ENCODE data around the gene PI4KA.
"Not testable (repeated sequence)": the region's sequence is repeated elsewhere in the genome, so short reads cannot be mapped to it uniquely, and the experiment has no call there.

The PI4KA gene

DNA sequence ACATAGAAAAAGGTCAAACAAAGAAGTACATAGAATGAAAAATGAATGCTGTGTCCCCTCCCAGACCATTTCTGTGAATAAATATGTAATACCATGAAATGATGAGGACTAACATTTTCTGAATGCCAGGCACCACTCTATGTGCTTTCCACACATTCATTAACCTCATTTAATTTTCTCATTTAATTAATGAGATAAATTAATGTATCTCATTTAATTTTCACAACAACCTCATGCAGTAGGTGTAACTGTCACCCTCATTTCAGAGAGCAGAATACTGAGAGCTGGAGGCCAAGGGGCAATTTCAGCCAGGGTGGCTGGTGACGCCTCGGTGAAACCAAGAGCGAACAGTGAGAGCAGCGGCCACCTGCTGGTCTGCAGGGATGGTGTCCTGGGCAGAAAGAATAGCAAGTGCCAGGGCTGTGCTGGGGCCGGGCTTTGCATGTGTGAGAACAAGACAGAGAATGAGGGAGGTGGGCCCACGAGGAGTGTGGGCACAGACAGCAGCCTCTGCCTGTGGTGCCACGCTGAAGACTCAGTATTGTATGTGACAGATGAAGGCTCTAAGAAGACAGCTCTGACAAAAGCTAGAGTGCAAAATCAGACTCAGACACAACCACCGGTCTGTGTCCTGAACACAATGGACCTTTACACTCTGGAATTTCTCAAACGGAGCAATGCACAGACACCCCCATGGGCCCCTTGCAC lies 86.5 kb downstream of the PI4KA start:
- no peak for DNase-seq

DNA sequence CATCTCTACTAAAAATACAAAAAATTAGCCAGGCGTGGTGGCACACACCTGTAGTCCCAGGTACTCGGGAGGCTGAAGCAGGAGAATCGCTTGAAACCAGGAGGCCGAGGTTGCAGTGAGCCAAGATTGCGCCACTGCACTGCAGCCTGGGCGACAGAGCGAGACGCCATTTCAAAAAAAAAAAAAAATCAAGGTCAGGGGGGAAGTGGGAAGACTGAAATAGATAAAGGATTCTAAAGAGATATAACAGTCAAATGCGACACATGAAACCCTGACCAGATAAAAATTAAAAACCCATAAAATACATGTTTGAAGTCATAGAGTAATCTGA lies 89.2 kb downstream of the PI4KA start:
- DNase-seq, result not testable (repeated sequence)

DNA sequence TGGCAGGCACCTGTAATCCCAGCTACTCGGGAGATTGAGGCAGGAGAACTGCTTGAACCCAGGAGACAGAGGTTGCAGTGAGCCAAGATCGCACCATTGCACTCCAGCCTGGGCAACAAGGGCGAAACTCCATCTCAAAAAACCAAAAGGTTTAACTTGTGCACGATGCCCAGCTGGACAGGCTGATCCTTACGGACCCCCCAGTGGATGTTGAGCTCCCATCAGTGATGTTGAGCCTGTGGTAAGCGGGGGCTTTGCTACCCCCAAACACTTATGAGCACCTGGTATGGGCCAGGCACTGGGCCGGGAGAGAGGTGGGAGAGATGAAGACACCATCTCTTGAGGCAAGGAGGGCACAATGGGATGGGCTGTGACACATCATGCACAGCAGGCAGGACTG lies 92.1 kb downstream of the PI4KA start:
- DNase-seq, result no peak

DNA sequence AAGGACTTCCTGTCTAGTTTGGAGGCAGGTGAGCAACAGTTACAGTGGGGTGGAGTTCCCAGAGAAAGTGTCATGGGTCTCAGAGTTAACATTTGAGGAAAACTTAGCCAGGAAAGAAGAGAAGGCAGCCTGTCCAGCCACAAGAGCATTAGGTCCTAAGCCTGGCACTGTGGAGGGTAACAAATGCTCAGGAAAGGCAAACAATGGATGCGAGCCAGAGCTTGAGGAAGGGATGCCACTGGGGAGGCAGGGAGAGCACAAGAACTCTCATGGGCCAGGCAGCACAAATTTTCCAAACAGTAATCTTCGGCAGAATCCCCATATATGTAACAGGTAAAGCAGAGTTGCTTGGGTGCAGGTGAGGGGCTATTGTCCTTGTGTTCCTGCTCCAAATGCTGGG lies 92.7 kb downstream of the PI4KA start:
- no peak for DNase-seq

DNA sequence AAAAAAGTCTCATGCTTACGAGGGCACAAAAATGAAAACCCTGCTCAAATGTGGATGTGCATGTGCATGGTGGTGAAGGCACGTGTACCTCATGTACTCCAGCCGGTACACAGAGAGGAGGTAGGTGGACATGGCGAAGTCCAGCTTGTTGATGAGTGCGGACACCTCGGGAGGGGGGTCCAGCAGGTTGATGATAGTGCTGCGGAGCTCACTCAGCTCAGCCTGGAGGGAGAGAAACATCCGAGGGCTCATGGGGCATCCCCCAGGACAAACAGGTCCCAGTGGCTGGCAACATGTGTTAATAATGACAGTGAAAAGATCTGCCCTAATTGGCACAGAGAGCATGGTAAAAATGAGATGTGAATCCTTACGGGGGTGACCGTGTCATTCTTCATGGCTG lies 93.9 kb downstream of the PI4KA start:
- no peak for DNase-seq

DNA sequence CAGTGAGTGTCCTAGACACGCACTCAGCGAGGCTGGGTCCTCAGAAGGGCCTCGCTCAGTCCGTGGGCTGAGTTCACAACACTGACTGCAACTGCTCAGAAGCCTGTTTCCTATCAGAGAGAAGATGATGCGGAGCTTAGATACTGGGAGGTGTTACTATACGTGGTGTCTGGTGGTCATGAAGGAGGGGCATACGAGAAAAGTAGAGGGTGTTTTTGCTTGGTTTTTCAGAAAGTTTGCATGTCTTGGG lies 94.2 kb downstream of the PI4KA start:
- no peak for DNase-seq

DNA sequence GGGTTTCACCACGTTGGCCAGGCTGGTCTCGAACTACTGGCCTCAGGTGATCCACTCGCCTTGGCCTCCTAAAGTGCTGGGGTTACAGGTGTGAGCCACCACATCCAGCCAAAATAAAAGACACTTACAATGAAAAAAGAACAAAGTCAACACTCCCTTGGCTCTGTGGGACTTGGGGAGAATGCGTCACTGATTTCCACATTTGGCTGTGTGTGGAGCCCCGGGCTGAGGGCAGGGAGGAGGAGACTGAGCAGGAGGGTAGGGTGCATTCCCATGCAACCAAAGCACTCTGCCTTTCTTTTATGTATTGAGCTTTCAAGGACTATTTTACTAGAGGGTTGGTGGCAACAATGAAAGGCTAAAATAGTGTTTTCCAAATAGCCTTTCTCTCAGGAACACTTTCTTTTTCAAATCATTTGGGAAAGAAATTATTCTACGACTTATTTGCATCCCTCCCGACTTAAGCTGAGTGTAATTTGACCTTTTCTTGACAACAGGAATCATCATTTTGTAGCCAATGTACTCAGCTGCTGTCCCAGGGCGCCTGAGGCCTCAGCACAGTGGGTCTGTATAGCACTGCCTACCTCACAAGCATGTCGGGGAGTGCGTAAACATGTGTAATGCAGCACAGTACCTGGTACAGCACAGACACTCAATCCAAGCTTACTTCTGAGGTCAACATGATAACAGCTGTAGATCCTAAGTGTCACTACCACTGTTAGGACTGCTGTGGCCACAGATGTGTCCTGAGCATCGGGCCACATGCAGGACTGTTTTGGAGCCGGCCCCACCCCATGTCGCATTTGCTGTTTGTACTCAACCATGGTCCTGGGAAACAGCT lies 94.8 kb downstream of the PI4KA start:
- DNase-seq, result no peak

DNA sequence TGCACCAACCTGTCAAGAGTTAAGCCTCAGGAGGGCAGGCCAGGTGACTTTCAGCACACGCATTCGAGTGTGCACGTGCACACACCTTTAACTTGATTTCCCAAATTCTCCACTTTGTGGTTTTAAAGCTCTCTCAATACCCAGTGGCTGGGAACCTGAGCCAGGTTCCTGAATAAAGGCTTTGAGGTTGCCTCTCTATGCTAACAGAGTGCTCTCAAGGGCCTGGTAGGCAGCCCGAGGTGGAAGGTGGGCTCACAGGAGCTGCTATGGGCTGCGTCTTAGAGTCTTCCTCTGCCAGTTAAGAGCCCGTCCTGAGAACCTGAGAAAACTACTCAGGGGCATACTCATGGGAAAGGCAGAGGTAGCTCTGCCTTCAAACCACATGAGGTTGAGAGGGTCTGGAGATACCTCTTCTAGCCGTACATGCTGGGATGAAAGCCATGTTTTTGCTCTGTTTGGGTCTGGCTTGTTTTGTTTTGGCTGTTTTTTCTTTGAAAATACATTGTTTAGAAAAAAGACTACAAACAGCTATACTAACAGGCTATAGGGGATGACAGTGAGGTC lies 96.3 kb downstream of the PI4KA start:
- no peak for DNase-seq

DNA sequence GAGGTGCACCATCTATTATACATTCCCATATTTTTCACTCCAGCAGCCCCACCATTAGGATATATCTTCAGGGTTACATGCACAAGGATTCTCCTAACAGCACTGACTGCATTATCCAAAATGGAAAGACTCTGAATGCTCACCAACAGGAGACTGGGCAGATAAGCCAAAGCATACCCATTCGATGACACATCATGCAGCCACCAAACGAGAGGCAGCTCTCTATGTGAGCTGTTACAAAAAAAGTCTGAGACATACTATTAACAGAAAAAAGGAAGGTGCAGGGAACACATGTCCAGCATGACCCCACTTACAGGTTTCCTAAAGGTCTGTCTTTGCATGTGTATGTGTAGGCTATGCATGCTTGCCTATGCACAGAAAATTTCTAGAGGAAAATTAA lies 97.1 kb downstream of the PI4KA start:
- no peak for DNase-seq

DNA sequence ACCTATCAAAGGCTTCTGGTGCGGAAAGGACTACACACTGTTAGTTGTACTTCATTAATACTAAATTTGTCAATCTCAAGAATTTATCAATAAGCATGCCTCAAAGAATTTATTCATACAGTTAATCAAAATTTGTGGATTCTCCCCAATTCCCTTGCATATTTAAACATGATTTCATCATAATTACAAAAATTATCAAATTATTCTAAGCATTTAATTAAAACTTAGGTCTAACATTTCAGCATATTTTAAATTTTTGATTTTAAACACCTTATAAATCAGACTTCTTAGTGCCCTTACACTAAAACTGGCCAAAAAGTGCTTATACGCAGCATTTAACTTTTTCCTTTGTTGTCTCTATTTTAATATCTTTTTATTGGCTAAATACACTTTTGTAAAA lies 98.5 kb downstream of the PI4KA start:
- no peak for DNase-seq

DNA sequence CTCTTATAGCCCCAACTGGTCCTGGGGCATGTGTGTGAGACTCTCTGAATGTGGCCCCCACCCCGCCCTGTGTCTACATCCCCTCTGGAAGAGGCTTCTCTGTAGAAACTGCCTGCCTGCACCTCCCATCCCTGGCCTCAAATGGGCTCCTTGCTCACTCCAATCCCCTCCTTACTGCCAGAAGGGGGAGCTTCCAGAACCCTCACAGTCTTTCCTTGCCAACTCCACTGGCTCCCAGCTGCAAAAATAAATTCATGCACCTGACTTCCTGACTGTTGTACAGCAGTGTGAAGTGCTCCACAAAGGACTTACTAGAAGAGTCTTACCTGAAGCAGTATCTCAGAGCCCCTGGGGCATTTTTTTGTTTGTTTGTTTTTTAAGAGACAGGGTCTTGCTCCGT lies 99.9 kb downstream of the PI4KA start:
- DNase-seq, result no peak

DNA sequence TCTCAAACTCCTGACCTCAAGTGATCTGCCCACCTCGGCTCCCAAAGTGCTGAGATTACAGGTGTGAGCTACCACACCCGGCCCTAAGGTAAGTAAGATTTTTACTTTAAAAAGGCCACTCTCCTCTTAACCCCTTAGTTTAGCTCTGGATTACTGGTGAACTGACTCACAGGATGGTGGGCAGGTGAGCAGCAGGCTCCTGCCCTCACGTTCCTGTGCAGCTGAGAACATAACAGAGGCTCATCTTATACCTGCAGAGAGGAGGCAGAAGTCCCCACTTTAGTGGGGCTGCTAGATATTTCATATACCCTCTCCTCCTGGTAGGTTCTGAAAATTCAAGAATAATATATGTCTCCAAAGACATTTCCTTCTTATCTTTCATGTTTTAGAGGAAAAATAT lies 101.8 kb downstream of the PI4KA start:
- no peak for DNase-seq

DNA sequence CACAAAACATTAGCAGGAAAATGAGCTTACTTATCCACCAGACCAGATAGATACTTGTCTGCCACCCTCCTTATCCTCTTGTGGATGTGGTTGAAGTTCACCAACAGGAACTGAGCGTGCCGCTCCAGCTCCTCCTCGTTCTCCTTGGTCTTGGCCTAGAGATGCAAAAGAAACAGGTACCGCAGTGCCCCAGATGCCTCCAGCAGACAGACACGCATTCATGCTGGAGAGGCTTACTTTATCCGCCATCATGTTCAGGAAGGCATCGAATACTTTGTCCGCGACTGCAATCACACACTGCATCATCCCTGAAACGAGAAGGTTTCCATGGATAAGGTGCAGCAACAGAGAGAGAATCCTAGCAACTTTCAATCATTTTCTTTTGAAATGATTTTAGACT lies 105.7 kb downstream of the PI4KA start:
- DNase-seq, result no peak

DNA sequence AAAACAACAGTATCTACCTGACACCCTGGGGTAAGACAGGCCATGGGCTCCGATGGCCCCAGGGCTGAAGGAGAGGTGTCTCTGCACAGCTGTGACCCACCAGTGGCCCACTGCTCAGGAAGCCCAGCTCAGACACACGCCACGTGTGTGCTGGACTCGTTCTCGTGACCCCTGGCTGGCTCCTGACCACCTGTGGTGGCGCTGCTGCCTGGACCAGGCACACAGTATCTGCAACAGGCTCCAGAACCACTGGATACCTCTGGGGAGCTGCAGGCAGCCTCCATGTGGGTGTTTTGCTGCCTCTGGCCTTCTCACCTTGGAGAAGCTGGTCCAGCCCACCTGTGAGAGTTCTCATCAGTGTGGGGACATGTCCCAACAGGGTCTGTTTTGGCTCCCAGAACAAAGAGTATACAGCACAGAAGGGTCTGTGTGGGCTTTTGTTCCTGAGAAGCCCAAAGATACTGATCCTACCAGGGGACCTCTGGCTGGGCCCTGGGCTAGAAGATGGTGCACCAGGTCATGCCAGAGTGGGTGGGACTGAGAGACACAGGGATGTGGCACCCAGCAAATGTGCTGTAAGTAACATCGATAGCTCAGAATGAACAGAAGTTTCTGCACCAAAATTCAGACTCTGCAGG lies 106.4 kb downstream of the PI4KA start:
- no peak for DNase-seq

DNA sequence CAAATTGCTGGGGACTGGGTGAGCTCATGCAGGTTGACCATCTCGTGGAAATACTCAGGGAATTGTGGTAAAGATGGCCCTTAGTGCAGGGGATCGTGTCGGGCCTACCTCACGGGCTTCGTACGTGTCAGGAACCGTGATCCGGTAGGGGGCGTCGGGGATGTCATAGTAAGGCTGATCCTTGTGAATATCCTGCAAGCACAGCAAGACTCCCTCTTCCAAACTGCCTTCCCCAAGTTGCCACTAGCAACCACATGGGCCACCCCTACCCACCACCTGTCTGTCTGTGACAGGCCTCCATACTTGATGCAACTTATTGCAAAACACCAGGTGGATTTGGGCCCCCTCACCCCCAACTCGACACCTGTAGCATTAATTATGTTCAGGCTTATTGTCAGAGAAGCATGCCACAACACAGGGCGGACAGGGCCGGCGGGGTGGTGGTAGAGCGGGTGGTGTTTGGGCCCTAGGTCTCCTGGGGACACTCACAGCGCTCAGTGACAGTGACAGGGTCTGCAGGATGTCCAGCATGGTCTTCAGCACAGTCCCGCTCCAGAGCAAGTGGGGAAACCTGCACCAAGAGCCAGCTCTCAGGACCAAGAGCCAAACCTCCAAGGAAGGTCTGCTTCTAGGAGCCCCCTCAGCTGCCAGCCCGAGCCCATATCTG lies 107.3 kb downstream of the PI4KA start:
- DNase-seq, result no peak

DNA sequence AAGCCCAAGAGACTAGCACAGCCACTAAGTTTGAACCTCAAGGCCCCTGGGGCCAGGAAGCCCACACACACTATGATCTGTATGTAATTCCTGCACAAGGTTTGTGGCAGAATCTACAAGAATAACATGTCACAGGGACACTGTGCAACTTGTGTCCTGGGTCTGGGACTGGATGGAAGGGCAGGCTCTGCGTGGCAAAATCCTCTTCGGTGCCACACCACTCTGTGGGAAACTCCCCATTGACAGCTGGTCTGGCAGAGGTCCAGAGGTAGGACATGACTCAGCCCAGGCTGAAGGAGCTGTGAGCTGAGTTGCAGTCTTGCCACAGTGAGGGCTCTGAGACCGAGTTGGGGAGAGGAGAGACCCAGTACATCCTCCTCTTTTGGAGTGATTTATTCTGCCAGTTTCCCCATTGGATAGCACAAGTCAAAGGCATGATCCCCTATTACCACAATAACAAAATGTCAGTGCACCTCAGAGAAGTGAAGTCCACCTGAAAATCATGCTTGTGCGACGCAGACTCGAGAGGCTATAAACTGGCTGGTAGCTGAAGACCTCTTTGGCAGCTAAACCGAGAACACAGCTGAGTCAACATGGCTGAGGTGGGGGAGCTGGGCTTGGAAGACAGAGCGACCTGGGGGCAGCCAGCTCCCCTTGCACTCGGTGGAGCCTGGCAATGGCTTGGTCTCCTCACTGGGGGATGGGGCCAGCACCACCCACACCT lies 108.0 kb downstream of the PI4KA start:
- DNase-seq, result peak; percentile 36

DNA sequence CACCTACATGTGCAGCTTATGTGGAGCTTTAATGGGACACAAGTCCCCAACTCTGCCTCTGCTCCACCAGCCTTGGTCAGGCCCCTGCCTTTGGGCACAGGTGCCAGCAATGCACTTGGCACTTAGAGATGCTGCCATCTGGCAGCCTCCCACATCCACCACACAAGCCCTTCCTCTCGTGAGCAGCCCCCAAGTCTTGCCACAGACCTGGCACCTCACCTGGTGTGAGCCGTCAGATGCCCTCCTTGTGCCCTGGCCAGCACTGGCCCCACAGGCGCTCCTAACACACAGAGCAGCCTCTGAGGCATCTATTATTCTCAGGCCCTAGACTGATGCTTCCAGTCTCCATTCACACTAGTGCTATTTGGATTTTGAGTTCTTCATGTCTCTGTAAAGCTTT lies 109.2 kb downstream of the PI4KA start:
- DNase-seq, result no peak

DNA sequence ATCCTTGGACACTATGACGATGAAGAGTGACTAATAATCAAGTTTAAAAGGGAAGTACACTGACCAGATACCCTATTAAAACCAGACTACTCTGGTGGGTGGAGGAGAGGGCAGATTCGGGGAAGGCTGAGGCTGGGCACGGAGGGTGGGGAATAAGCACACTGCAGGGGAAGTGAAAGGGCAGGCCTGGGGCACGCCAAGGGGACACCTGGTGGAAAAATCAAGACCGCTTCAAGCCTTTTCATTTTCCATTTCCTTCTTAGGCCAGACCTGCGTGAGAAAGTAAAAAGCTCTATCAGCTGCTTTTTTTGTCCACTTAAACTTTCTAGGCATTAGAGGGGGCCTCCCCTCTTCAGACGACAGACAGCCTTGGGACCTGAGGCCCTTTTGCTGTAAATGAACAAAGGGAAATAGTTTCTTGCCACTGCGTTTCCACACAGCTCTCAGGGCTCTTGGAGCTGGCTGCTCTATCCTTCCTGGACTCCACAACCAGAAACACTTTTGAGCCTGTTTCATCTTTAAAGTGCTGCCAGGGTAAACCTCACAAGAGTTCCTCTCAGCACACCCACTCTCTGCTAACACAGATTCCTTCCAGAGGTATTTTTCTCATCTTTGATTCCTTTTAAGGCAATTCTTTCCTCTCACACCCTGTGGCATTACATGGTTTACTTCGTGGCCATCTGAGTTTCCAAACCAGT lies 109.7 kb downstream of the PI4KA start:
- no peak for DNase-seq

DNA sequence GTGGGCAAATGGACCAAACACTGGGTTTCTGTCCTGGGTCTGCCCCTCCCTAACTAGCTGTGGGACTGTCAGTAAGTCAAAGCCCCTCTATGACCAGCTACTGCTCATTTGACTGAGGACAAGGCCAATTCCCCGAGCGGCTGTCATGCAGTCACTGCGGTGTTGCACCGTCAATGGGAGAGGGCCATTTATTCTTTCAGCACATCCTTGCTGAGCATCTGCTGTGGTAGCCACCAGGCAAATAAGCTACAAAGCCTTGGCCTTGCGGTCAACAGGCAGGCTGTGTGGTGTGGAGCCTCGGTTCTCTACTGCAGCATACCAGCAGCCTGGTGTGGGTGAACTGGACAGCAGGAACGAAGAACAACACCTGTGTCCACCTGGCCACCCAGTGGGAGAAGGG lies 110.5 kb downstream of the PI4KA start:
- DNase-seq, result no peak

DNA sequence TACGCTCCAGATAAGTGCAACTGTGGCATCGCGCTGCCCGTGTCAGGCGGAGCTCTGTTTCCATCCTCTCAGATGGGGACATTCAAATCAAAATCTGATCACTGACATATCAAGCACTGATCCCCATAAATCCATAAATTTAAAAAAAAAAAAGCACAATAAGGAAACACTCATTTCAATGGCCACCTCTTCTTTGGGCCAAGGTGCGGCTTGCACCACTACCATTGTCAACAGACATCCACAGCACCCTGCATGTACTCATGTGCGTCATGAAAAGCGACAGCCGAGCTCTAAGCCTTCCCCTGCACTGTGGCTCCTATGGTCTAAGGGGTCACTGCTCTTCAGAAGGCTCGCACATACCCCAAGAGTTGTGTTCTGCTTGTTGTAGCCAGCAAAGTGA lies 111.4 kb downstream of the PI4KA start:
- no peak for DNase-seq

DNA sequence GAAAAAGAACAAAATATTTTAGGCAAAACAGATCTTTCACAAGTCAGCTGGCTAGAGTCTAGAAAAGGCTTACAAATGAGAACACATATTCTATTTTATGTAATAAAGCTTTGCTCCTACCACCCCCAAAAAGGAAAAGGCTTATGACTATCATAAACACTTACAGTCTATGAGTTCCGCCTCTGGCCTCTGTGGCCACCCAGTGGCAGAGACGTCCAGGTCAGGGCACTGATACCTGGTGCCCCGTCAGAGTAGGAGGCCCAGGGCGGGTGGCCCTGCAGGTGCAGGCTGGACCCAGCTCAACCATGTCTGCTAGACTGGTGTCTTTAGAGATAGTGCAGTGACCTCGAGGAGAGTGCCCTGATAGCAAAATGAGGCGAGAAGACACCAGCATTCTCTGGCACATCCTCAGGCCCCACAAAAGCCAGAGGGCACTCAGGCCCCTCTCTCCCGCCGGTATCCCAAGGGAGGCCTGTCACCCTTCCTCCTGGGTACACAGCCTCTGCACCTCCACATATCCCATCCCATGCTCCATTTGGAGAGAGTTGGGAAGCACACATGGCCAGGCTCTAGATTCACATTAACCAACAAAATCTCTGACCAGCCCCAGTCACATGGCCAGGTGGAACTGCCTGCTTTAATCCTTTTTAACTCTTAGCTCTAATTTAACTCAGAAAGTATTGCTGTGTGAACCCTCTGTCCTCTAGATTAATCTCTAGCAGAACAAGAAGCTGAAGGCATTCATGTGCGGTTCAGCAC lies 112.0 kb downstream of the PI4KA start:
- DNase-seq, result no peak

DNA sequence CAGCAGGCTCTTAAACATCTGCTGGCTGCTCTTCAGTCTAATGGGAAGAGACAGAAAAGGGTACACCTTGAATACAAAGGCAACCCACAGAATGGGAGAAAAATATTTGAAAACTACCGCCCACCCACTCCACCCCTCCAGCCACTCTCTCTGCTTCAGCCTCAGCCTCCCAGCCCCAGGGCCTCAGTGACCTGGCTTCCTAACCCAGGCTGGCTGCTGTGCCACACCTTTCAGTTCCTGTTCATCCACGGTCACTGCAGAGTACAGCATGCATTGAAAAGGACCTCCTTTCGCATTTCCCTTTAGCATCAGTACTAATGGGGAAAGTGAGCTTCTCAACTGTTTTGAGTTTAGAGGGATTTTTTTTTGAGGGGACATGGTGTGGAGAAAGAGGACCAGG lies 113.5 kb downstream of the PI4KA start:
- DNase-seq, result no peak
